Activated naive CD4-positive, alpha-beta T cell treated with anti-CD3 and anti-CD28 coated beads, Interleukin-2, amount 10 ng/mL, durations not matched to agents 7 days and 5 days (primary cell): ENCODE measurements around the gene SDCBP2.
A peak's percentile ranks its signal among the peaks of the same experiment; 100 is the strongest.

Source experiments
- CTCF ChIA-PET: fragments of 350-600 bp; sonication (Branson Sonifier 250); formaldehyde crosslinking; loops from one replicate; lab custom pipeline; 2021; ENCODE audit warnings: antibody characterized with exemption; lab: Charles Lee
- DNase-seq: peaks from one replicate; pipeline ENCODE4 v3.0.0-alpha.2; 2020
- H3K27ac Mint-ChIP-seq: one replicate; pipeline ENCODE4 v1.8.0; 2021; ENCODE audit warnings: mild to moderate bottlenecking, moderate library complexity, mixed read lengths
- H3K27me3 Mint-ChIP-seq: one replicate; pipeline ENCODE4 v1.8.0; 2021; ENCODE audit warnings: mild to moderate bottlenecking, mixed read lengths
- H3K36me3 Mint-ChIP-seq: one replicate; pipeline ENCODE4 v1.8.0; 2021; ENCODE audit warnings: mixed read lengths
- H3K4me1 Mint-ChIP-seq: one replicate; pipeline ENCODE4 v1.8.0; 2021; ENCODE audit warnings: mixed read lengths
- H3K4me3 Mint-ChIP-seq: one replicate; pipeline ENCODE4 v1.8.0; 2021; ENCODE audit warnings: mild to moderate bottlenecking, moderate library complexity, mixed read lengths
- H3K9me3 Mint-ChIP-seq: one replicate; pipeline ENCODE4 v1.8.0; 2021; ENCODE audit warnings: mixed read lengths

The SDCBP2 gene

GRCh38 chr20:1321654-1321939, 7.3 kb downstream of the SDCBP2 start:
- CTCF ChIA-PET, result interaction anchor here (1.1 to 1.9 kb wide), 3 partner anchors 9 to 147 kb away, joined by 3 to 10 read pairs (median 6); no protein-coding TSS in a partner anchor
- Mint-ChIP-seq H3K27ac (no peak overlapping the region), H3K36me3 (no peaks in the 10 kb centered on the region)

GRCh38 chr20:1320902-1321653, 7.9 kb downstream of the SDCBP2 start:
- no peaks in the 10 kb centered on the region for H3K9me3 Mint-ChIP-seq
- H3K27me3 Mint-ChIP-seq, result peaks cover 8% of the 10 kb centered on the region
- H3K4me1 Mint-ChIP-seq, result peaks cover 25% of the 10 kb centered on the region
- H3K36me3 Mint-ChIP-seq, result no peaks in the 10 kb centered on the region
- no peak overlapping the region for H3K4me3 Mint-ChIP-seq
- DNase-seq, result no peak
- no peak overlapping the region for H3K27ac Mint-ChIP-seq
- CTCF ChIA-PET, result interaction anchor here (1.1 to 1.9 kb wide), 2 partner anchors 9 to 148 kb away, joined by 3 to 10 read pairs; no protein-coding TSS in a partner anchor

More at GRCh38 chr20:1321654-1321939, 7.3 kb downstream of the SDCBP2 start:
- no peak for DNase-seq
- Mint-ChIP-seq H3K9me3 (no peaks in the 10 kb centered on the region), H3K4me1 (peaks cover 24% of the 10 kb centered on the region), H3K4me3 (no peak overlapping the region), H3K27me3 (peaks cover 8% of the 10 kb centered on the region)

GRCh38 chr20:1320016-1320415, 8.9 kb downstream of the SDCBP2 start:
- DNase-seq, result no peak
- Mint-ChIP-seq H3K4me1 (peaks cover 25% of the 10 kb centered on the region), H3K27me3 (peaks cover 8% of the 10 kb centered on the region), H3K27ac (no peak overlapping the region), H3K4me3 (no peak overlapping the region), H3K36me3 (no peaks in the 10 kb centered on the region), H3K9me3 (no peaks in the 10 kb centered on the region)
- CTCF ChIA-PET, result interaction anchor here (0.7 kb wide), 1 partner anchor 117 kb away, joined by 3 read pairs; no protein-coding TSS in a partner anchor

- no peak overlapping the region for H3K27ac Mint-ChIP-seq
- H3K4me3 Mint-ChIP-seq, result no peak overlapping the region
- no peaks in the 10 kb centered on the region for H3K9me3 Mint-ChIP-seq
- CTCF ChIA-PET, result interaction anchor here (0.7 kb wide), 1 partner anchor 117 kb away, joined by 3 read pairs; no protein-coding TSS in a partner anchor
- no peak for DNase-seq
- H3K27me3 Mint-ChIP-seq, result peaks cover 10% of the 10 kb centered on the region
- no peaks in the 10 kb centered on the region for H3K36me3 Mint-ChIP-seq
- H3K4me1 Mint-ChIP-seq, result peaks cover 25% of the 10 kb centered on the region
Measured at GRCh38 chr20:1319462-1319861, 9.5 kb downstream of the SDCBP2 start.

- CTCF ChIA-PET, result interaction anchor here (0.7 kb wide), 1 partner anchor 117 kb away, joined by 3 read pairs; no protein-coding TSS in a partner anchor
- Mint-ChIP-seq H3K4me3 (no peak overlapping the region), H3K36me3 (no peaks in the 10 kb centered on the region), H3K4me1 (peaks cover 25% of the 10 kb centered on the region), H3K27me3 (peaks cover 14% of the 10 kb centered on the region), H3K9me3 (no peaks in the 10 kb centered on the region), H3K27ac (no peak overlapping the region)
- DNase-seq, result no peak
Measured at GRCh38 chr20:1319051-1319450, 9.9 kb downstream of the SDCBP2 start.

- no peaks in the 10 kb centered on the region for H3K36me3 Mint-ChIP-seq
- no peak overlapping the region for H3K27ac Mint-ChIP-seq
- CTCF ChIA-PET, result interaction anchor here (1.0 to 4.0 kb wide), 2 partner anchors 119 to 186 kb away, joined by 4 to 37 read pairs; no protein-coding TSS in a partner anchor
- H3K27me3 Mint-ChIP-seq, result peaks cover 14% of the 10 kb centered on the region
- no peaks in the 10 kb centered on the region for H3K9me3 Mint-ChIP-seq
- no peak overlapping the region for H3K4me3 Mint-ChIP-seq
- DNase-seq, result no peak
- peaks cover 28% of the 10 kb centered on the region for H3K4me1 Mint-ChIP-seq
Measured at GRCh38 chr20:1317545-1318255, 11.2 kb downstream of the SDCBP2 start.

- no peak for DNase-seq
- CTCF ChIA-PET, result interaction anchor here (1.1 to 4.0 kb wide), 4 partner anchors 76 to 188 kb away, joined by 3 to 37 read pairs (median 4); no protein-coding TSS in a partner anchor
- H3K4me3 Mint-ChIP-seq, result no peak overlapping the region
- H3K36me3 Mint-ChIP-seq, result no peaks in the 10 kb centered on the region
- H3K9me3 Mint-ChIP-seq, result no peaks in the 10 kb centered on the region
- peaks cover 14% of the 10 kb centered on the region for H3K27me3 Mint-ChIP-seq
- no peak overlapping the region for H3K27ac Mint-ChIP-seq
- H3K4me1 Mint-ChIP-seq, result peaks cover 26% of the 10 kb centered on the region
Measured at GRCh38 chr20:1315804-1316203, 13.1 kb downstream of the SDCBP2 start.

GRCh38 chr20:1313236-1313964, 15.5 kb downstream of the SDCBP2 start:
- DNase-seq, result peak; percentile 69
- no peaks in the 10 kb centered on the region for H3K9me3 Mint-ChIP-seq
- H3K36me3 Mint-ChIP-seq, result no peaks in the 10 kb centered on the region
- no peak overlapping the region for H3K27ac Mint-ChIP-seq
- H3K27me3 Mint-ChIP-seq, result peaks cover 14% of the 10 kb centered on the region
- H3K4me1 Mint-ChIP-seq, result peaks cover 22% of the 10 kb centered on the region
- H3K4me3 Mint-ChIP-seq, result no peak overlapping the region
- CTCF ChIA-PET, result interaction anchor here (0.6 to 2.6 kb wide), 14 partner anchors 8 to 191 kb away, joined by 3 to 41 read pairs (median 4); partner anchors contain the start of genes FKBP1A, NSFL1C and TMEM74B

GRCh38 chr20:1312904-1313235, 16.1 kb downstream of the SDCBP2 start:
- H3K4me1 Mint-ChIP-seq, result peaks cover 18% of the 10 kb centered on the region
- no peaks in the 10 kb centered on the region for H3K9me3 Mint-ChIP-seq
- peaks cover 10% of the 10 kb centered on the region for H3K27me3 Mint-ChIP-seq
- CTCF ChIA-PET, result interaction anchor here (0.6 to 2.6 kb wide), 14 partner anchors 9 to 191 kb away, joined by 3 to 41 read pairs (median 4); partner anchors contain the start of genes FKBP1A, NSFL1C and TMEM74B
- H3K27ac Mint-ChIP-seq, result no peak overlapping the region
- no peak for DNase-seq
- no peaks in the 10 kb centered on the region for H3K36me3 Mint-ChIP-seq
- no peak overlapping the region for H3K4me3 Mint-ChIP-seq

- no peak for DNase-seq
- Mint-ChIP-seq H3K27ac (no peak overlapping the region), H3K36me3 (no peaks in the 10 kb centered on the region), H3K4me3 (no peak overlapping the region), H3K27me3 (peaks cover 5% of the 10 kb centered on the region), H3K9me3 (no peaks in the 10 kb centered on the region), H3K4me1 (peaks cover 13% of the 10 kb centered on the region)
- CTCF ChIA-PET, result interaction anchor here (1.0 to 2.6 kb wide), 11 partner anchors 9 to 192 kb away, joined by 3 to 41 read pairs (median 5); partner anchors contain the start of genes FKBP1A, NSFL1C and TMEM74B
Measured at GRCh38 chr20:1312308-1312707, 16.6 kb downstream of the SDCBP2 start.

- peaks cover 5% of the 10 kb centered on the region for H3K27me3 Mint-ChIP-seq
- no peak for DNase-seq
- CTCF ChIA-PET, result interaction anchor here (1.1 to 1.6 kb wide), 2 partner anchors 10 to 193 kb away, joined by 3 to 7 read pairs; no protein-coding TSS in a partner anchor
- no peaks in the 10 kb centered on the region for H3K36me3 Mint-ChIP-seq
- no peaks in the 10 kb centered on the region for H3K9me3 Mint-ChIP-seq
- peaks cover 6% of the 10 kb centered on the region for H3K4me1 Mint-ChIP-seq
- no peak overlapping the region for H3K27ac Mint-ChIP-seq
- H3K4me3 Mint-ChIP-seq, result no peak overlapping the region
Measured at GRCh38 chr20:1310506-1311190, 18.3 kb downstream of the SDCBP2 start.

GRCh38 chr20:1310071-1310470, 18.9 kb downstream of the SDCBP2 start:
- no peak for DNase-seq
- Mint-ChIP-seq H3K36me3 (peaks cover 4% of the 10 kb centered on the region), H3K27me3 (peaks cover 5% of the 10 kb centered on the region), H3K9me3 (no peaks in the 10 kb centered on the region), H3K27ac (no peak overlapping the region), H3K4me1 (peaks cover 6% of the 10 kb centered on the region), H3K4me3 (no peak overlapping the region)
- CTCF ChIA-PET, result interaction anchor here (1.1 to 1.6 kb wide), 2 partner anchors 9 to 194 kb away, joined by 3 to 7 read pairs; no protein-coding TSS in a partner anchor

GRCh38 chr20:1309439-1309847, 19.5 kb downstream of the SDCBP2 start:
- Mint-ChIP-seq H3K4me1 (peaks cover 6% of the 10 kb centered on the region), H3K27me3 (peaks cover 4% of the 10 kb centered on the region), H3K27ac (no peak overlapping the region), H3K4me3 (no peak overlapping the region), H3K36me3 (peaks cover 4% of the 10 kb centered on the region), H3K9me3 (no peaks in the 10 kb centered on the region)
- no peak for DNase-seq
- CTCF ChIA-PET, result interaction anchor here (1.1 to 1.6 kb wide), 2 partner anchors 9 to 82 kb away, joined by 4 to 7 read pairs; no protein-coding TSS in a partner anchor
